ENCODE results near the gene NKX2-2. TPM values are rescaled to one million over a fixed set of nuclear protein-coding genes. Genes with fewer than 3 reads are reported as not detected.

Gene NKX2-2
- total and polyA plus RNA-seq, 2 donors (not counting 3 experiments of a cell fraction or from before 2014, with no cell fraction given) = not detected

- H3K9me3 ChIP-seq (replicated peaks; ENCODE audit: control insufficient read depth, insufficient read depth, low read length) = no peaks in the 10 kb centered on the region
- no peaks in the 10 kb centered on the region for H3K4me1 ChIP-seq (ENCODE audit: control insufficient read depth, extremely low read depth, insufficient read depth, low read length)
- CTCF ChIA-PET = interaction anchor here (1.1 to 1.4 kb wide), 4 partner anchors 10 to 703 kb away, joined by 3 to 4 read pairs (median 3); no protein-coding TSS in a partner anchor
- FAIRE-seq = no peak
- dilution Hi-C loops (cut with MboI; ENCODE audit: extremely low pct_ligation_motif_present, low sequenced_read_pairs) (no loop called here), intact Hi-C loops (cut with micrococcal nuclease) (no loop called here)
- POLR2A ChIA-PET = no interaction called here
- DNase-seq (ENCODE audit: low read depth, low spot score) = no peak
- H3K4me2 ChIP-seq (ENCODE audit: insufficient read depth, low read length) = no peak overlapping the region
- H3K27me3 ChIP-seq (ENCODE audit: control insufficient read depth in 2 of 2, insufficient read depth in 2 of 2, low read length in 2 of 2) = no peaks in the 10 kb centered on the region
- H4K20me1 ChIP-seq (replicated peaks; ENCODE audit: control insufficient read depth, extremely low read depth, insufficient read depth, low read length) = no peaks in the 10 kb centered on the region
- H3K27ac ChIP-seq (ENCODE audit: insufficient read depth, low read depth, low read length) = no peak overlapping the region
- H3K36me3 ChIP-seq (ENCODE audit: control insufficient read depth in 2 of 2, extremely low read depth in 1 of 2, insufficient read depth in 2 of 2, low read length in 2 of 2) = no peaks in the 10 kb centered on the region
- BruUV-seq (replicated peaks) = no TSS peak
- no peak overlapping the region for H3K4me3 ChIP-seq (replicated peaks in 1 of 3; ENCODE audit: insufficient read depth in 1 of 3, low read depth in 1 of 3, low read length in 3 of 3)
- H3K9me1 ChIP-seq (replicated peaks; ENCODE audit: control insufficient read depth, extremely low read depth, insufficient read depth, low read length) = no peaks in the 10 kb centered on the region
- no peak overlapping the region for H2AFZ ChIP-seq (ENCODE audit: low read depth, low read length)
- H3K79me2 ChIP-seq (ENCODE audit: control insufficient read depth, insufficient read depth, low read length) = no peaks in the 10 kb centered on the region
- TF ChIP-seq FOS (IDR thresholded peaks at IDR 0.05; ENCODE audit: borderline replicate concordance, insufficient read depth, low read length) = no peak
- TF ChIP-seq JUN (IDR thresholded peaks at IDR 0.05; ENCODE audit: borderline replicate concordance, insufficient read depth, insufficient read length, low read depth) = no peak
- TF ChIP-seq CTCF (IDR thresholded peaks at IDR 0.05; ENCODE audit: extremely low read depth in 1 of 2, insufficient read depth in 1 of 2, low read depth in 1 of 2, low read length in 2 of 2) = no peak
- TF ChIP-seq MAX (IDR thresholded peaks at IDR 0.05; ENCODE audit: insufficient read depth, insufficient read length) = no peak
- no peak for TF ChIP-seq MYC (IDR thresholded peaks at IDR 0.05; ENCODE audit: low read depth, low read length)
- TF ChIP-seq POLR2A (IDR thresholded peaks at IDR 0.05; ENCODE audit: low read depth, low read length) = no peak
- TF ChIP-seq POLR2AphosphoS5 (IDR thresholded peaks at IDR 0.05; ENCODE audit: insufficient read depth, low read depth, low read length) = no peak
- TF ChIP-seq GATA2 (IDR thresholded peaks at IDR 0.05; ENCODE audit: insufficient read depth, insufficient read length, low read depth, low read length) = no peak
- TF ChIP-seq EZH2 (IDR thresholded peaks at IDR 0.05; ENCODE audit: borderline replicate concordance, low read depth, low read length, severe bottlenecking) = no peak
- no peak overlapping the region for H3K9ac ChIP-seq (replicated peaks; ENCODE audit: extremely low read depth, insufficient read depth, low read length)
Measured at GRCh38 chr20:21556398-21556797, 42.5 kb upstream of the NKX2-2 start.
